ENCODE data around the gene CREB3L4. TPM values are rescaled to one million over a fixed set of nuclear protein-coding genes. Genes with fewer than 3 reads are reported as not detected.

Gene CREB3L4
- total and polyA plus RNA-seq, 2 of the 4 experiments (the other 2 are of a cell fraction), result 6.5 to 9.8 TPM

DNA sequence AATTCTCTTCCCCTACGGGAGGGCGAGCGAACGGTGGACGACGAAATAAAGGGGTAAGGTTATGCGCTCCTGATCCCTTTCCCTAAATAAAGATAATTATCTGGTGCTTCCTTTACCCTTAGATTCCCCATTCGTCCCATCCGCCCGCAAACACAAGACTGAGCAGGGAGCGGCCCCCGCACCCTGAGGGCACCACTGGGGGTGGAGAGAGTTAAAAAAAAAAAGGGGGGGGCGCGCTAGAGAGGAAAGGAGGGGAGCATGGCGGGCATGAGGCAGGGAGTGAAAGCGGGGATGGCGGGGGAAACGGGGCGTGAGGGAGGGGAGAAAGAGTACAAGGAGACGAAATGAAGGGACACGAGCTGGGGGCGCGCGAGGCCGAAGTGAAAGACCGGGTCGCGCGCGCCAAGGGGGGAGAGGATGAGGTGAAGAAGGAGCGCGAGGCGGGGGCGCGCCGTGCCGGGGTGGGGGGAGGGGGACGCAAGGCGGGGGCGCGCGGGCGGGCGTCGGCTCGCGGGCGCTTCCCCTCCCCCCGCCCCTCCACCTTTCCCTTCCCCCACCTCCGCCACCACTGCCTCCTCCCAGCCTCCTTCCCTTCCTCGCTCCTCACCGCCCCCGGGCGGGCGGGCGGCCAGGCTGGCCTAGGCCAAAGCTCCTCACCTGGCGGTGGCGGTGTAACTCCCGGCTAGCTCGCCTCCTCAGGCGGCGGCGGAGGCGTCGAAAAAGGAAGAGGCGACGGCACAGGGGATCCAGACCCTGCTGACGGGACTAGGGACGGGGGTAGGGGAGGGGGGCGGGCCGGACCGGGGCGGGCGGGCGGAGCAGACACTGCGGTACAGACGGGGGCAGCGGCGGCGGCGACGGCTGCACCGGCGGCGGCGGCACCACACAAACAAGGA lies 45.4 kb upstream of the CREB3L4 start (continued):
- TF ChIP-seq, protein P1, sequence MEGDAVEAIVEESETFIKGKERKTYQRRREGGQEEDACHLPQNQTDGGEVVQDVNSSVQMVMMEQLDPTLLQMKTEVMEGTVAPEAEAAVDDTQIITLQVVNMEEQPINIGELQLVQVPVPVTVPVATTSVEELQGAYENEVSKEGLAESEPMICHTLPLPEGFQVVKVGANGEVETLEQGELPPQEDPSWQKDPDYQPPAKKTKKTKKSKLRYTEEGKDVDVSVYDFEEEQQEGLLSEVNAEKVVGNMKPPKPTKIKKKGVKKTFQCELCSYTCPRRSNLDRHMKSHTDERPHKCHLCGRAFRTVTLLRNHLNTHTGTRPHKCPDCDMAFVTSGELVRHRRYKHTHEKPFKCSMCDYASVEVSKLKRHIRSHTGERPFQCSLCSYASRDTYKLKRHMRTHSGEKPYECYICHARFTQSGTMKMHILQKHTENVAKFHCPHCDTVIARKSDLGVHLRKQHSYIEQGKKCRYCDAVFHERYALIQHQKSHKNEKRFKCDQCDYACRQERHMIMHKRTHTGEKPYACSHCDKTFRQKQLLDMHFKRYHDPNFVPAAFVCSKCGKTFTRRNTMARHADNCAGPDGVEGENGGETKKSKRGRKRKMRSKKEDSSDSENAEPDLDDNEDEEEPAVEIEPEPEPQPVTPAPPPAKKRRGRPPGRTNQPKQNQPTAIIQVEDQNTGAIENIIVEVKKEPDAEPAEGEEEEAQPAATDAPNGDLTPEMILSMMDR (conservative IDR thresholded peaks at IDR 0.05; ENCODE audit: low read depth, low read length), result no peak
